ENCODE measurements around the gene SH2D2A.

GRCh38 chr1:156832434-156832833 lies 15.8 kb upstream of the SH2D2A start:
- TF ChIP-seq, protein P1, sequence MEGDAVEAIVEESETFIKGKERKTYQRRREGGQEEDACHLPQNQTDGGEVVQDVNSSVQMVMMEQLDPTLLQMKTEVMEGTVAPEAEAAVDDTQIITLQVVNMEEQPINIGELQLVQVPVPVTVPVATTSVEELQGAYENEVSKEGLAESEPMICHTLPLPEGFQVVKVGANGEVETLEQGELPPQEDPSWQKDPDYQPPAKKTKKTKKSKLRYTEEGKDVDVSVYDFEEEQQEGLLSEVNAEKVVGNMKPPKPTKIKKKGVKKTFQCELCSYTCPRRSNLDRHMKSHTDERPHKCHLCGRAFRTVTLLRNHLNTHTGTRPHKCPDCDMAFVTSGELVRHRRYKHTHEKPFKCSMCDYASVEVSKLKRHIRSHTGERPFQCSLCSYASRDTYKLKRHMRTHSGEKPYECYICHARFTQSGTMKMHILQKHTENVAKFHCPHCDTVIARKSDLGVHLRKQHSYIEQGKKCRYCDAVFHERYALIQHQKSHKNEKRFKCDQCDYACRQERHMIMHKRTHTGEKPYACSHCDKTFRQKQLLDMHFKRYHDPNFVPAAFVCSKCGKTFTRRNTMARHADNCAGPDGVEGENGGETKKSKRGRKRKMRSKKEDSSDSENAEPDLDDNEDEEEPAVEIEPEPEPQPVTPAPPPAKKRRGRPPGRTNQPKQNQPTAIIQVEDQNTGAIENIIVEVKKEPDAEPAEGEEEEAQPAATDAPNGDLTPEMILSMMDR (IDR thresholded peaks at IDR 0.05), result no peak
- no peak for TF ChIP-seq EZH2 (IDR thresholded peaks at IDR 0.05; ENCODE audit: borderline replicate concordance, insufficient read depth, low read depth, low read length, poor library complexity, severe bottlenecking)

Data from B cell (primary cell).